ENCODE results near the gene VSIG10L2.

GRCh38 chr11:125935056-125935455 is 10.8 kb upstream of the VSIG10L2 start:
- no peak for TF ChIP-seq CTCF (IDR thresholded peaks at IDR 0.05)
- no peak for TF ChIP-seq POLR2A (IDR thresholded peaks at IDR 0.05)
- no peak for TF ChIP-seq POLR2AphosphoS5 (IDR thresholded peaks at IDR 0.05)

Data from upper lobe of left lung (tissue), 4 donors.